B cell (primary cell): ENCODE measurements around the gene FSTL5. TPM values are rescaled to one million over a fixed set of nuclear protein-coding genes. Genes with fewer than 3 reads are reported as not detected.

Experiments used
- ATAC-seq: fragments of 200-7000 bp; cut with Tn5 transposase; one replicate; pipeline ENCODE4 v1.10.0; 2021; ENCODE audit warnings: low read depth, mild to moderate bottlenecking, moderate number of reproducible peaks, moderate library complexity
- CTCF ChIA-PET: fragments of 350-600 bp; sonication (Branson Sonifier 250); formaldehyde crosslinking; loops from one replicate; lab custom pipeline; 2021; ENCODE audit warnings: antibody characterized with exemption, inconsistent platforms; lab: Charles Lee
- POLR2A ChIA-PET: fragments of 350-600 bp; sonication (Branson Sonifier 250); formaldehyde crosslinking; loops from one replicate; lab custom pipeline; 2021; ENCODE audit warnings: antibody characterized with exemption; lab: Charles Lee
- DNase-seq: peaks from one replicate; pipeline ENCODE4 v3.0.0; 2013
- H2AFZ ChIP-seq: 2 replicates; pipeline ENCODE4 v1.6.1; 2012; ENCODE audit warnings: mild to moderate bottlenecking, low read depth, low read length; ENCODE audit not compliant: insufficient read depth, poor library complexity, severe bottlenecking
- H3K27ac ChIP-seq, 2 donors: 1 replicate in 1 of 2; 2 replicates in 1 of 2; pipeline ENCODE4 v1.5.1; 2012 to 2013; ENCODE audit warnings: low read length in 2 of 2, mild to moderate bottlenecking in 2 of 2, moderate library complexity in 1 of 2
- H3K27me3 ChIP-seq, 4 experiments: fragments of 200-600 bp in 1 of 4; sonication (generic) in 1 of 4; replicated peaks in 1 of 4; 1 replicate in 2 of 4; 2 replicates in 2 of 4; pipeline versions ENCODE4 v1.6.1 to v1.7.0; 2013 to 2016; ENCODE audit warnings: low read length in 3 of 4, mild to moderate bottlenecking in 2 of 4, mixed read lengths in 1 of 4, moderate library complexity in 1 of 4; ENCODE audit not compliant: insufficient read depth in 4 of 4, control insufficient read depth in 3 of 4; ENCODE audit errors: control extremely low read depth in 1 of 4
- H3K36me3 ChIP-seq, 2 experiments: replicated peaks in 1 of 2; 1 replicate in 1 of 2; 2 replicates in 1 of 2; pipeline versions ENCODE4 v1.6.1 to v1.7.1; 2013; ENCODE audit warnings: low read length in 1 of 2; ENCODE audit not compliant: insufficient read depth in 2 of 2, control insufficient read depth in 1 of 2; ENCODE audit errors: control extremely low read depth in 1 of 2, extremely low read depth in 1 of 2
- H3K4me1 ChIP-seq, 2 donors: fragments of 200-600 bp in 1 of 2; sonication (generic) in 1 of 2; 1 replicate in 1 of 2; 2 replicates in 1 of 2; pipeline versions ENCODE4 v1.5.1 to v1.6.1; 2013 to 2017; ENCODE audit warnings: low read length in 2 of 2; ENCODE audit not compliant: control insufficient read depth in 2 of 2, insufficient read depth in 2 of 2
- H3K4me2 ChIP-seq: replicated peaks from 2 replicates; pipeline ENCODE3; 2012; ENCODE audit warnings: mild to moderate bottlenecking, low read depth, low read length; ENCODE audit not compliant: poor library complexity, severe bottlenecking
- H3K4me3 ChIP-seq, 5 experiments: fragments of 200-600 bp in 1 of 5; sonication (generic) in 1 of 5; 1 replicate in 3 of 5; 2 replicates in 2 of 5; pipeline versions ENCODE4 v1.5.1 to v1.7.0; 2011 to 2016; ENCODE audit warnings: low read length in 4 of 5, mild to moderate bottlenecking in 4 of 5, low read depth in 2 of 5, control low read depth in 1 of 5, moderate library complexity in 1 of 5; ENCODE audit not compliant: insufficient read depth in 1 of 5; ENCODE audit errors: control extremely low read depth in 1 of 5, extremely low read depth in 1 of 5
- H3K79me2 ChIP-seq: fragments of 200-600 bp; sonication (generic); one replicate; pipeline ENCODE4 v1.6.0; 2016; ENCODE audit warnings: low read length; ENCODE audit not compliant: control insufficient read depth, insufficient read depth
- H3K9ac ChIP-seq: fragments of 200-600 bp; sonication (generic); 2 replicates; pipeline ENCODE4 v1.6.1; 2017; ENCODE audit warnings: mild to moderate bottlenecking, low read length, moderate library complexity
- H3K9me3 ChIP-seq, 3 donors: one replicate each; pipeline versions ENCODE4 v1.6.1 to v1.7.1; 2013; ENCODE audit warnings: low read length in 2 of 3; ENCODE audit not compliant: control insufficient read depth in 2 of 3, insufficient read depth in 1 of 3; ENCODE audit errors: control extremely low read depth in 1 of 3
- H4K20me1 ChIP-seq: 2 replicates; pipeline ENCODE4 v1.6.0; 2012; ENCODE audit warnings: mild to moderate bottlenecking, low read length; ENCODE audit not compliant: insufficient read depth, control insufficient read depth, poor library complexity, severe bottlenecking
- H3K27ac Mint-ChIP-seq: one replicate; pipeline ENCODE4 v1.8.0; 2021; ENCODE audit warnings: mixed read lengths
- H3K27me3 Mint-ChIP-seq: one replicate; pipeline ENCODE4 v1.8.0; 2021; ENCODE audit warnings: mixed read lengths
- H3K4me1 Mint-ChIP-seq: one replicate; pipeline ENCODE4 v1.8.0; 2021; ENCODE audit warnings: mixed read lengths
- H3K4me3 Mint-ChIP-seq: one replicate; pipeline ENCODE4 v1.8.0; 2021; ENCODE audit warnings: mixed read lengths
- H3K9me3 Mint-ChIP-seq: one replicate; pipeline ENCODE4 v1.8.0; 2022; ENCODE audit warnings: mixed read lengths; ENCODE audit not compliant: insufficient read depth
- EZH2 ChIP-seq: IDR thresholded peaks from 2 replicates; pipeline ENCODE4 v1.6.1; 2012; ENCODE audit warnings: borderline replicate concordance, low read depth, mild to moderate bottlenecking, moderate library complexity, low read length; ENCODE audit not compliant: insufficient read depth, poor library complexity, severe bottlenecking
- WGBS: methylation state at CpG from one replicate; pipeline ENCODE4 v1.1.5; 2013; ENCODE audit warnings: missing lambda C conversion rate; ENCODE audit not compliant: insufficient coverage; 5-methylcytosine and 5-hydroxymethylcytosine counted together
- intact Hi-C: fragments of 100-400 bp; cut with micrococcal nuclease; formaldehyde crosslinking; loops from one replicate; pipeline ENCODE4 v1.10.0; 2022
- polyA plus RNA-seq: library from polyadenylated mRNA; depleted of rRNA; stranded (reverse); fragments of >200 nt; gene quantifications from 2 replicates; pipeline ENCODE4 v1.2.3, GENCODE V29; 2012
- total RNA-seq, 2 donors: library from RNA; stranded (reverse); fragments of 120-200 nt in 1 of 2; gene quantifications; 1 replicate in 1 of 2; 2 replicates in 1 of 2; pipeline versions ENCODE4 v1.2.3 to v1.2.4, GENCODE V29; 2013 to 2022
- TF ChIP-seq, protein P1 (sequence below): fragments of 200-600 bp; IDR thresholded peaks from one replicate; pipeline ENCODE4 v1.8.0; 2022; ENCODE audit warnings: antibody characterized with exemption, mild to moderate bottlenecking

FSTL5 gene
- total and polyA plus RNA-seq, 2 donors (not counting 1 experiment from before 2014, with no cell fraction given): not detected

DNA sequence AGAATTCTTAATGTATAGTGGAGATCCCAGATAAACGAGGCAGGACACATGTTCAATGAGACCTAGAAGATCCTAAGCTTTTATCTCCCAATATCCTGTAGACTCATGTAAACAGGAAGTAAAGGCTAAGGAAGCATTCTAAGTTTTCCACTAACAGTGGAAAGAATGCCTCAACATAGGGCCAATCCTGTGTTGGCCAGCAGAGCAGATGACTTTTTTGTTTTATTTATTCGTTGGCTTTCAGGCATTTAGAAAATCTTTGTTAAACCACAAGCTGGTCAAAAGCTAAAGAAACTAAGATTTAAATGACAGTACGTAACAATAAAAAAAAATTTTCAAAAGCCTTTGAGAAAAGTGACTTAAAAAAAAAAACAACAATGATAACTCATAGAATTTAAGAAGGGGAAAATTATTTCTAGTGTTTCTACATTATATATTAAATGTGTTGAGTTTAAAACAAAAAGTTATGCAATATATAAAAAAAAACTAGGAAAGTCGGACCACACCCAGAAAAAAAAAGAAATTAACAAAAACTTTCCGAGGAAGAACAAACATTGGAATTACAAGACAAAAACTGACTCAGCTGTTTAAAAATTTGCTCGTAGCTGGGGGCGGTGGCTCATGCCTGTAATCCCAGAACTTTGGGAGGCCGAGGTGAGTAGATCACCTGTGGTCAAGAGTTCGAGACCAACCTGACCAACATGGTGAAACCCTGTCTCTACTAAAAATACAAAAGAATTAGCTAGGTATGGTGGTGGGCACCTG lies 759.3 kb downstream of the FSTL5 start:
- Mint-ChIP-seq H3K4me3 (no peak overlapping the region), H3K27ac (no peak overlapping the region), H3K27me3 (no peaks in the 10 kb centered on the region), H3K4me1 (no peaks in the 10 kb centered on the region), H3K9me3 (no peaks in the 10 kb centered on the region)
- TF ChIP-seq, protein P1, sequence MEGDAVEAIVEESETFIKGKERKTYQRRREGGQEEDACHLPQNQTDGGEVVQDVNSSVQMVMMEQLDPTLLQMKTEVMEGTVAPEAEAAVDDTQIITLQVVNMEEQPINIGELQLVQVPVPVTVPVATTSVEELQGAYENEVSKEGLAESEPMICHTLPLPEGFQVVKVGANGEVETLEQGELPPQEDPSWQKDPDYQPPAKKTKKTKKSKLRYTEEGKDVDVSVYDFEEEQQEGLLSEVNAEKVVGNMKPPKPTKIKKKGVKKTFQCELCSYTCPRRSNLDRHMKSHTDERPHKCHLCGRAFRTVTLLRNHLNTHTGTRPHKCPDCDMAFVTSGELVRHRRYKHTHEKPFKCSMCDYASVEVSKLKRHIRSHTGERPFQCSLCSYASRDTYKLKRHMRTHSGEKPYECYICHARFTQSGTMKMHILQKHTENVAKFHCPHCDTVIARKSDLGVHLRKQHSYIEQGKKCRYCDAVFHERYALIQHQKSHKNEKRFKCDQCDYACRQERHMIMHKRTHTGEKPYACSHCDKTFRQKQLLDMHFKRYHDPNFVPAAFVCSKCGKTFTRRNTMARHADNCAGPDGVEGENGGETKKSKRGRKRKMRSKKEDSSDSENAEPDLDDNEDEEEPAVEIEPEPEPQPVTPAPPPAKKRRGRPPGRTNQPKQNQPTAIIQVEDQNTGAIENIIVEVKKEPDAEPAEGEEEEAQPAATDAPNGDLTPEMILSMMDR: no peak
- TF ChIP-seq EZH2: no peak
- Histone ChIP-seq H3K36me3 (no peaks in the 10 kb centered on the region), H4K20me1 (no peaks in the 10 kb centered on the region), H3K9me3 (peaks cover 0 to 11% (median 0%) of the 10 kb centered on the region in 3 donors), H3K27ac (no peak overlapping the region), H3K9ac (no peak overlapping the region), H3K4me3 (no peak overlapping the region), H2AFZ (no peak overlapping the region), H3K79me2 (no peaks in the 10 kb centered on the region), H3K4me2 (no peak overlapping the region), H3K4me1 (no peaks in the 10 kb centered on the region), H3K27me3 (no peaks in the 10 kb centered on the region)
- DNase-seq (no peak), ATAC-seq (no peak)
- ChIA-PET POLR2A (no interaction called here), CTCF (no interaction called here)
- intact Hi-C loops: no loop called here
- WGBS: 91% methylated on average over 4 of the region's 9 CpGs

DNA sequence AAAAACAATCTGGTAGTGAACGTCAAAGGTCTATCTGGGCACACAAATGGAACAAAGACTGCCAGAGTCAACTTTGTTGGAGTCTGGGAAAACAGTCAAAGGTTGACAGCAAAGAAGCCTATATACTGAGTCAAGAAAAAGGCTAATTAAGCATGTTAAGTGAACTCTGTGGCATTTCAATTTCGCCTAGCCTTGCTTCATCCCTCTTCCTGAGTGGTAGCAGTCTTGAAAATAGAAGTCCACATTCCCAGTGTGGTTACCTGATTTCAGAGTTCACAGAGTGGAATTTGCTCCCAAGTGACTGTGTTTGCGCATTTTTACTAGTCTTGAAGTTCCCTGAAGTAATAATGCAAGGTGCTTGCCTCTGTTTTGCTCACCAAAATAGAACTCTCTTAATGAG lies 760.0 kb downstream of the FSTL5 start:
- H3K27me3 ChIP-seq: no peaks in the 10 kb centered on the region
- H3K9me3 Mint-ChIP-seq: no peaks in the 10 kb centered on the region
- H4K20me1 ChIP-seq: no peaks in the 10 kb centered on the region
- POLR2A ChIA-PET: no interaction called here
- peaks cover 0 to 11% (median 0%) of the 10 kb centered on the region in 3 donors for H3K9me3 ChIP-seq
- intact Hi-C loops: no loop called here
- H3K27me3 Mint-ChIP-seq: no peaks in the 10 kb centered on the region
- ATAC-seq (no peak), DNase-seq (no peak)
- H3K4me1 ChIP-seq: no peaks in the 10 kb centered on the region
- no peak overlapping the region for H3K4me3 Mint-ChIP-seq
- H3K4me3 ChIP-seq: no peak overlapping the region
- no peak overlapping the region for H3K4me2 ChIP-seq
- no peak overlapping the region for H3K9ac ChIP-seq
- no peaks in the 10 kb centered on the region for H3K79me2 ChIP-seq
- WGBS: 80% methylated on average over 2 of the region's 3 CpGs
- no peaks in the 10 kb centered on the region for H3K36me3 ChIP-seq
- no peak for TF ChIP-seq EZH2
- TF ChIP-seq, protein P1: no peak
- no peak overlapping the region for H2AFZ ChIP-seq
- no peak overlapping the region for H3K27ac ChIP-seq
- H3K4me1 Mint-ChIP-seq: no peaks in the 10 kb centered on the region
- H3K27ac Mint-ChIP-seq: no peak overlapping the region
- CTCF ChIA-PET: no interaction called here
